ENCODE measurements around the gene COL9A3. TPM values are rescaled to one million over a fixed set of nuclear protein-coding genes. Genes with fewer than 3 reads are reported as not detected.

The COL9A3 gene
- total RNA-seq, 1 donor from 2014 or later, result 28.1 TPM

DNA sequence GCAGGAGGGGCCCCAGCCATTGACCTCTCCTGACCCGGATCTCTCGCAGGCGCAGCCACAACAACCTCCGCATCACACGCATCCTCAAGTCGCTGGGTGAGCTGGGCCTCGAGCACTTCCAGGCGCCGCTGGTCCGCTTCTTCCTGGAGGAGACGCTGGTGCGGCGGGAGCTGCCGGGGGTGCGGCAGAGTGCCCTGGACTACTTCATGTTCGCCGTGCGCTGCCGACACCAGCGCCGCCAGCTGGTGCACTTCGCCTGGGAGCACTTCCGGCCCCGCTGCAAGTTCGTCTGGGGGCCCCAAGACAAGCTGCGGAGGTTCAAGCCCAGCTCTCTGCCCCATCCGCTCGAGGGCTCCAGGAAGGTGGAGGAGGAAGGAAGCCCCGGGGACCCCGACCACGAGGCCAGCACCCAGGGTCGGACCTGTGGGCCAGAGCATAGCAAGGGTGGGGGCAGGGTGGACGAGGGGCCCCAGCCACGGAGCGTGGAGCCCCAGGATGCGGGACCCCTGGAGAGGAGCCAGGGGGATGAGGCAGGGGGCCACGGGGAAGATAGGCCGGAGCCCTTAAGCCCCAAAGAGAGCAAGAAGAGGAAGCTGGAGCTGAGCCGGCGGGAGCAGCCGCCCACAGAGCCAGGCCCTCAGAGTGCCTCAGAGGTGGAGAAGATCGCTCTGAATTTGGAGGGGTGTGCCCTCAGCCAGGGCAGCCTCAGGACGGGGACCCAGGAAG lies 4.5 kb upstream of the COL9A3 start:
- DNase-seq, result no peak

- DNase-seq, result no peak
Measured at GRCh38 chr20:62812907-62813200, 4.0 kb upstream of the COL9A3 start.

DNA sequence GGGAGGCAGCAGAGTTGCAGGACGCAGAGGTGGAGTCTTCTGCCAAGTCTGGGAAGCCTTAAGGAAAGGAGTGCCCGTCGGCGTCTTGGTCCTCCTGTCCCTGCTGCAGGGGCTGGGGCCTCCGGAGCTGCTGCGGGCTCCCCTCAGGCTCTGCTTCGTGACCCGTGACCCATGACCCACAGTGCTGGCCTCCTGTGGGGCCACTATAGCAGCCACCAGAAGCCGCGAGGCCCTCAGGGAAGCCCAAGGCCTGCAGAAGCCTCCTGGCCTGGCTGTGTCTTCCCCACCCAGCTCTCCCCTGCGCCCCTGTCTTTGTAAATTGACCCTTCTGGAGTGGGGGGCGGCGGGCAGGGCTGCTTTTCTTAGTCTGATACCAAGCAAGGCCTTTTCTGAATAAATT lies 3.3 kb upstream of the COL9A3 start:
- DNase-seq, result no peak

DNA sequence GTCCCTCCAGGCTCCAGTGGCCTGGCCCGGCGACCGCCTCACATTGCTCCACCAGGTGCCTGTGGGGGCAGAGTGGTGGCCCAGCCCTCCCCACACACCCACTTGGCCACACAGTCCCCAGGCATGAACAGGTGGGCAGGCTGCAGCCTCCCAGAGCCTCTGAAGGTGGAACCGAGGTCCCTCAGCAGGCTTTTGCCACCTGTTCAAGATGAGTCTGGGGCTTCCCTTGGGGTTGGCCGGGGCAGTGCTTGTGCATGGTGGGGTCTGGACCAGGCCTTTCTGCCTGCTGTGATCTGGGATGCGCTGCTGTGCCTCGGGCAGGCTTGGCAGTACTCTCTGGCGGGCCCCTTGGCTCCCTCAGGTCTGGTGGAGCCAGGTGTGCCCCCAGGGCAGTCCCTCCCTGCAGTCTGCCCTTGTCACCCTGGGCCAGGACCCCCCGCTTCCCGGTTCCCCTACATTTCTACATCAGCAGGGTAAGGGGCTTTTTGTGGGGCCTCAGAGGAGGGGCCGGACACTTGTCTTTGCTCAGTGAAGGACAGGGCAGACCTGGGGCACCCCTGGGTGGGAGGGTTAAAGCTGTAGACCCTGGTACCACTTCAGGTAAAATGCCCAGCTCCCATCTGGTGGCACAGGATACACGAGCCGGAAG lies 2.7 kb upstream of the COL9A3 start:
- DNase-seq, result no peak

GRCh38 chr20:62814709-62815065 lies 2.2 kb upstream of the COL9A3 start:
- no peak for DNase-seq

DNA sequence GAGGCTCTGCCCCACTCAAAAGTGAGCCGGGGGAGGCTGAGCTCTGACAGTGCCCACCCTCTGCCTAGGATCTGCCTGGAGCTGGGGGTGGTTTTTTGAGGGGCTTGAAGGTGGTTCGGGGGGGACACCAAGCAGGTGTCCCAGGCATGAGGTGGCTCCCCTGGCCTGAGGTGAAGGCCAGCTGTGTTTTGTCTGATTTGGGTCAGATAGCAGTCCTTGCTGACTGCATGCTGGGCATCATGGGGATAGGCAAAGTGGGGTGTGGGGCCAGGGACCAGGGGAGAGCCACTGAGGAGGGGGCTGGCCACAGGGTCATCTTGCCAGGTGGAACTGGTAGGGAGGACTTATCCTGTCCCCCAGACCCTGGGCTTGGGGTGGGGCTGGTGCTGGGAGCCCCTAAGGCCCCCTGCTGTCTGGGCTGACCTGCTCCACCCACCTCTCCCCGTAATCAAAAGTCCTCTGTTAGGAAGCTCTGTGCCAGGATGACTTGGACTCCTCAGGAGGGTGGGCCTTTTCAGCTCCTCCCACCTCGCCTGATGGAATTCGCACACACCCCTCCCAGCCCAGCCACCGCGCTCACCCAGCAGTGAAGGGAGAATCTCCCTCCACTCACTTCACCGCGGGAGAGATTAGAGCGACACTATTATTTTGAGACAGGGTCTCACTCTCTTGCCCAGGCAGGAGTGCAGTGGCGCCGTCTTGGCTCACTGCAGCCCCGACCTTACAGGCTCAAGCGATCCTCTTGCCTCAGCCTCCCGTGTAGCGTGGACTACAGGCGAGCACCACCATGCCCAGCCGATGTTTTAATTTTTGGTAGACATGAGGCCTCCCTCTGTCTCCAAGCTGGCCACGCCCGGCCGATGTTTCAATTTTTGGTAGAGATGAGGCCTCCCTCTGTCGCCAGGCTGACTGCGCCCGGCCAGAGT lies 1.5 kb upstream of the COL9A3 start:
- DNase-seq, result peak; percentile 67

DNA sequence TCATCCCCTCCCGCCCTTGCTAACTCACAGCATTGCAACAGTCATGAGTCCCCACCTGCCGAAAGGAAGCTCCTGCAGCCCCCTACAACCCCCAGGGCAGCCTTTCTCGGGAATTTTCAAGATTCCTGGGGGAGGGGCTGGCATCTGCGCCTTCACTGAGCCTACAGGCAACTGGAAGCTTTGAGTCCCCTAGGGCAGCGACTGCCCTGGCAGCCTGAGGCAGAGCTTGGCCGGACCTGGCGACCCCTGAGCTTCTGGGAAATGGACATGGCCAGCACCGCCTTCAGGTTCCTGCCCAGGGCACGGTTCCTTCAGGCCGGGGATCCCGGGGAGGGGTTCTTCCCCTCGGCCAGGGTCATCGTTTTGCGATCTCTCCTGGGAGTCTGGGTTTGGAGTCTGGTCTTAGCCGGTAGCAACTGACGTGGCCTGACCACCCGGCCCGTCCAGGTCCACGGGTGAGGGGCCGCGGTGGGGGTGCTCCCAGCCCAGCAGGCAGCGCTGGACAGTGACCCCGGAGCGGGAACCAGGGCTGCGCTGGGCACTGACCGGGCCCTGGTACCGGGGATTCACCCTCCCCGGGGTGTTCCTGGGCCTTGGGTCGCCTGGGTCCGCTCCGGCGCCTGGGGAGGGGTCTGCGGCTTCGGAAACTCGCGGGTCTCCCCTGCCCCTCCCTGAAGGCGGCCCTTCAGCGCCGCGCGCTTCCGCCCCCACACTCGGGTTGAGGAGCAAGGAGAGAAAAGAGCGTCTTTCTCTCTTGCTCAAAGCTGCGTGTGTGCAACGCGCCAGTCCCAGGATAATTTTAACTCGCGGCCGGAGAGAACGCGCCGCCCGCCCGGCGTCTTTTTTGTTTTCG lies 593 bp upstream of the COL9A3 start:
- peak; percentile 59 for DNase-seq

DNA sequence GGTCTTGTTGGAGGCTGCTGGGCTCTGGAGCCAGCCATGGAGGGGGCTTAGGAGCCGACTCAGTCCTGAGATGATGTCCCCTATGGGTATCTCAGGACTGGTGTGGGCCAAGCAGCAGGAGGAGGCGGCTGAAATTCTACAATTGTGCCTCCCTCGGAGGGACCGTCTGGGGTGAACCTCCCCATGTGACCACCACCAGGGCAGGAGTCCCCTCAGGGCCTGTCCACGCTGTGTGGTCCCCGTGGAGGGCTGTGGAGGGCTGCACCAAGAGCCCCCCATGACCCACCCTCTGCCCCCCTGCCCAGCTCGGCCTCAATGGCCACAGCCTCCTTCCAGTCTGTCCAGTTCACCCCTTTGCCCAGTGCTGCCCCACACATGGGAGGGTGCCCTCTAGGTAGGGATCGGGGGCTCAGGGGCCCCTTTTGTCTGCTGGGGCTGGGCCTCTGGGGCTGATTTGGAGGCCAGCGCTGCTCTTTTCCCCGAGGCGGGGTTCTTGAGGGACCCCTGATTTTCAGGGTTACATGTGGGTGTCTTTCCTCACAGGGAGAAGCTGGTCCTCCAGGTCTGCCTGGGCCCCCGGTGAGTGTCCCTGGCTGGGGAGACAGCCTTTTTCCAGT lies 1.2 kb downstream of the COL9A3 start:
- DNase-seq, result no peak

DNA sequence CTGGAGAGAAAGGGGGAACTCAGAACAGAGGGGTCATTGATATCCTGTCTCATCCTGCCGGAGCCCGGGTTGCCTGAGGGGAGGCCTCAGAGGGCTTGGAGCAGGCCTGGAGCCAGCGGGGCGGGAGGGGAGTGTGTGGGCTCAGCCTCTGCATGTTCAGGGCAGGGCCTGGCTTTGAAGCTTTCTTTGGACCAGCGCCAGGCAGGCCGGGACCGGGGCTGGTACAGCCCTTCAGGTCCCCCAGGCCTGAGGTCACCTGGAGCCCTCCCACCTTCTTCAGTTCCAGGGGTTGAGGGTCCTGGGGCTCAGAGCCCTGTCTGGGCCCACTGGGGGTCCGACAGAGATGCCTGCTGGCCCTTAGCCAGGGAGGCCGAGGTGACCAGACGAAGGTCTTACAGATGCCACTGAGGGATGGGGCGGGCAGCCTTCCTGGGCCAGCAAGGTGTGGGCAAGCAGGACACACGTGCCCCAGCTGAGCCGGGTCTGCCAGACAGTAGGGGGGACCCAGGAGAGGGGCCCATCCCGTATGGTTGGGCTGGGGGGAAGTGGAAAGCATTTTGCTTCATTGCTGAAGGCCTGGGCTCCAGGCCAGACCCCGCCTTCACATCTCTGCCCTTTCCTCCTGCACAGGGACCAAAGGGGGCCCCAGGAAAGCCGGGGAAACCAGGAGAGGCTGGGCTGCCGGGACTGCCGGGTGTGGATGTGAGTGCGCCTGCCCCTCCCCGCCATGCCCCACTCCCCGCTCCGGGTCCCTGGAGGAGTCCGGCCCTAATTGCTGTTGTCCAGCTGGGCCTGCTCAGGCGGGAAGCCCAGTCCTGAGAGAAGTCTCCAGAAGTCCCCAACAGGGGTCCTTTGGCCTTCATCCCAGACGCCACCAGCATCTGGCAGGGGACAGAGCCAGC lies 2.0 kb downstream of the COL9A3 start:
- DNase-seq, result peak; percentile 81

DNA sequence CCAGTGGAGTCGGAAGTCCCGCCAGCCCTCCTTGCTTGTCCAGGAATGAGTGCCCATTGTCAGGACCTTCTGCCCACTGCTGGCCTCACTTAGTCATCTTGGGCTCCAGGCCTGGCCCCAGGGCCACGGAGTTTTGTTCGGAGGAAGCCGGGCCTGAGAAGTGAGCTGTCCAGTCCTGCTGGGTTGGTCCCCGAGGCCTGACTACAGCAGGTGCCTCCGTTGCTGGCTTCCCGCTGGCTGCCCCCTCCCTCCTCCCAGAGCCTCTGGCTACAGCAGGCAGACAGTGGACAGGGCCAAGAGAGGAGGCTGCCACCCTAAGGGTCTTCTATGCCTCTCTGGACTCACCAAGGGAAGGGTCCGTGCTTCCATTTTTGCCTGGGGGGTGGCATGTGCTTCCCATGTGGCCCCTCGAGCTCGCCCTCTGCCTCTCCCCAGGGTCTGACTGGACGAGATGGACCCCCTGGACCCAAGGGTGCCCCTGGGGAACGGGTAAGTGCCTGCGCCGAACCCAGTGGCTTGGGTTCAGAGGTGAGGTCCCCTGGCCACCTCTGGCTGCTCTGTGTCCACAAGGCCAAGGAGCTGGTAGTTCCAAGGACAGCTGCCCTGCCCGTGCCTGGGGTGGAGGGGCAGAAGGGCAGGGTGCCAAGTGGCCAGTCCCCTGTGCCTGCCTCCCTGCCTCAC lies 2.8 kb downstream of the COL9A3 start:
- DNase-seq, result no peak

DNA sequence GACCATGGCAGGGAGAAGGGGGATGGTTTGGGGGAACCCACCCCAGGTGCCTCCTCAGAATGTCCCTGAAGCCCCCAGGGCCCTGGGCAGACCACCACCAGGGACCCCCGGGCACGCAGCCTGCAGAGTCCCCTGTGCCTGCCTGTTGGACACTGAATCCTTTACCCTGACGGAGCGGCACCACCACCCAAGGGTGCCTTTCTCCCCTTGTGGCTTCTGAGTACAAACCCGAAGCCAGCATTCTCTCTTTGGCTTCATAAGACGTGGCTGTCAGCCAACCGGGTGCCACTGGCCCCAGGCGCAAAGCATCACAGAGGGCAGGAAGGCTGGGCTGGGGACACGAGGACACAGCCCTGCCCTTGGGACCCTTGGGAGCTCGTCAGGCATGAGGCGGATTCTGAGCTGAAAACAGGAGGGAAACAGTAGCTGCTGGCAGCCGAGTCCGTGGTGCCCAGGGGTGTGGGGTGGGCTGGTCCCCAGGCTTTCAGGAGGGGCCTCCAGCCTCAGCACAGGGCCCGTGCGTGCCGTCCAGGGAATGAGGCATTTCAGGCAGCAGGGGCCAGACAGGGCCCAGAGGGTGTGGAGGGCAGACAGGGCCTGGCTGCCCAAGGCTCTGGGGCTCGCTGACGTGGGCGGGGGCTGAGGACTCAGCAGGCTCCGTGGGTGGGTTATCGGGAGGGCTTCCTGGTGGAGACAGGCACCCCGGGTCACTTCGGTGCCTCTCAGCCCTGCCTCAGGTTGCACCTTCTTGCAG lies 3.5 kb downstream of the COL9A3 start:
- no peak for DNase-seq

DNA sequence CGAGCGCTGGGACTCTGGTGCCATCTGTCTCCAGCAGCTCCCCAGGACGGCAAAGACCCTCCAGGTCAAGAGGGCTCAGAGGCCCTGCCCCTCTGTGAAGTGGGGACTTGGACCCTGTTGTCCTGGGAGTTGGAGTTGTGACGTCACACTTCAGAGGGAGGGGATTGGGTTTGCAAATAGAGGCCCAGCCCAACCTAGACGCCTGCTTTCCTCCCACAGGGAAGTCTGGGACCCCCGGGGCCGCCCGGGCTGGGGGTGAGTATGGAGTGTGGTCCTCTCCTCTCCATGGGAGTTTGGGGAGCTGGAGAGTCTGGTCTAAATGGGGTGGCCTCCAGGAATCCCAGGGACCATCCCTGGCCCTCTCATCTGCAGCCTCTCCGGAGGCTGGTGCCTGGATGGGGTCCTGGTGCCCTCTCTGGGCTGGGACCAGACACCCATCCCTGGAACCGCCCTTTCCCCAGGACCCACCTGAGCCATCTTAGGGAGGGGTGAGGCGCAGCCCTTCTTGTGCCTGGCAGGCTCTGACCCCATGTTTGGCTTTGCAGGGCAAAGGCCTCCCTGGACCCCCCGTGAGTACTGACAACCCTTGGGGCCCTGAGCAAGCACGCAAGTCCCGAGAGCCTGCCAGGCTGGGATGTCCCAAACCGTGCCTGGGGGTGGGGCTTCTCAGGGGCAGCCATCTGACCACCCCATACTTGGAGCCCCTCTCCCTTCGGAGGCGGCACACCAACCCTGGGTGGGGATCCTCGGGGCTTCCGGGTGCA lies 4.3 kb downstream of the COL9A3 start:
- DNase-seq, result no peak

DNA sequence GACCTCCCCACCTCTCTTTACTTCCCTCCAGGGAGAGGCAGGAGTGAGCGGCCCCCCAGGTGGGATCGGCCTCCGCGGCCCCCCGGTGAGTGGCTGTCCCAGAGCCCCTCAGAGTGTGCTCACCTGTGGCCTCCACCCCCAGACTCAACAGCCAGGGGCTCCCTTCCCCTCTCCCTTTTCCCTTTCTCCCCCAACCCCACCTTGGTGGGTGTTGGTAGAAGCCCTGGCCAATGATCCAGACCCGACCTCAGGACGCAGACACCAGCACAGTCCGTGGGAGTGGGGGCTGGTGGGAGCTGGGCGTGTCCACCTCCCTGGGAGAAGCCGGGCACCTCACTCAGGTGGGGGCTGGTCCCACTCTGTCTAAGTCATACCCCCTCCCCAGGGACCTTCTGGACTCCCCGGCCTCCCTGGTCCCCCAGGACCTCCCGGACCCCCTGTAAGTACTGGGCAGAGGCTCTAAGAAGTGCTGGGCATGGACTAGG lies 4.9 kb downstream of the COL9A3 start:
- DNase-seq, result no peak

GRCh38 chr20:62822239-62822787 lies 5.5 kb downstream of the COL9A3 start:
- no peak for DNase-seq

DNA sequence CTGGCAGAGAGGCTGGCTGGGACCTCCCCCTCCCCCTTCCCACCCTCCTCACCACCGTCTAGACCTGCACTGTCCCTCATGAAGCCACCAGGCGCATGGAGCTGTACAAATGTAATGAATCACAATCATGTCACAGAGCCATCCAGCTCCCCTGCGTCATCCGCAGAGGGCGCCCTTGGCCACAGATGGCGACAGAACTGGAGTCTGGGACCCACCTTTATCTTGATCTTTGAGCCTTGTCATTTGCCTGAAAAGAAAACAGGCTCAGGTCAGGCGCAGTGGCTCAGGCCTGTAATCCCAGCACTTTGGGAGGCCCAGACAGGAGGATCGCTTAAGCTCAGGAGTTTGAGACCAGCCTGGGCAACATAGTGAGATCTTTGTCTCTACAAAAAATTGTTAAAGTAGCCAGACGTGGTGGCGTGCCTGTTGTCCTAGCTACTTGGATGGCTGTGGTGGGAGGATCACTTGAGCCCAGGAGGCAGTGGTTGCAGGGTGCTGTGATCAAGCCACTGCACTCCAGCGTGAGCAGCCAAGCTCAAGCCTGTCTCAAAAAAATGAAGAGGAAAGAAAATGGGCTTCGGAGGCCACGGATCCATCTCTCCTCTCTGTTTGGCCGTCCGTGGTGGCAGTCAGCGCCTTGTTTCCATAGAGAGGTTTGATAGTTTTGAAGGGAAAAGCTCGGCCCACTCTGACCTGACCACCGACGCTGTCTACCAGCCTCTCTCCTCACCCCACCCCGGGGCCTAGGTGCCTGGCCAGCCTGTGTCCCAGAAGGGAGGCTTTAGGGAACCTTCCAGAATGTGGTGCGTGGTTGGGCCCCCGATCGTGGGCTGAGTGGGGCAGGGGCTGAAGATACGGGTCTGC lies 6.2 kb downstream of the COL9A3 start:
- DNase-seq, result no peak

- no peak for DNase-seq
Measured at GRCh38 chr20:62823688-62824475, 7.0 kb downstream of the COL9A3 start.

Measured in tongue (tissue), 2 donors.